IMR-90 (cell line): Measurements from ENCODE around the gene KLHL20. TPM values are rescaled to one million over a fixed set of nuclear protein-coding genes. Genes with fewer than 3 reads are reported as not detected.
"Not testable (repeated sequence)": the region's sequence is repeated elsewhere in the genome, so short reads cannot be mapped to it uniquely, and the experiment has no call there.

Experiments used
- ATAC-seq: fragments of 200-7000 bp; cut with Tn5 transposase; 2 replicates; pipeline ENCODE4 v1.9.1; 2020; ENCODE audit warnings: low read depth, mild to moderate bottlenecking, moderate library complexity
- BruUV-seq: library from RNA; stranded (reverse); fragments of 400-500 nt; replicated peaks from 2 replicates; lab custom pipeline; 2021; lab: Mats Ljungman, UMichigan
- CTCF ChIA-PET: fragments of 300-600 bp; formaldehyde crosslinking; extraction: SDS; loops from one replicate; lab custom pipeline; 2021; ENCODE audit warnings: antibody characterized with exemption; lab: Yijun Ruan, JAX
- POLR2A ChIA-PET: fragments of 300-600 bp; sonication (Branson Sonifier 250); formaldehyde crosslinking; loops from one replicate; lab custom pipeline; 2022; ENCODE audit warnings: antibody characterized with exemption; ENCODE audit not compliant: unreplicated experiment; lab: Charles Lee
- DNase-seq: peaks from one replicate; pipeline ENCODE4 v3.0.0; 2013
- H2AFZ ChIP-seq: replicated peaks from 2 replicates; pipeline ENCODE3; 2013; ENCODE audit warnings: low read length, mild to moderate bottlenecking; ENCODE audit not compliant: poor library complexity
- H2AK5ac ChIP-seq: 2 replicates; pipeline ENCODE4 v1.6.1; 2013; ENCODE audit warnings: low read depth, low read length, inconsistent platforms
- H2AK9ac ChIP-seq: replicated peaks from 2 replicates; pipeline ENCODE3; 2013; ENCODE audit warnings: mild to moderate bottlenecking, low read depth, low read length, moderate library complexity; ENCODE audit not compliant: poor library complexity
- H2BK120ac ChIP-seq: 2 replicates; pipeline ENCODE4 v1.6.1; 2013; ENCODE audit warnings: low read depth, low read length, inconsistent platforms
- H2BK15ac ChIP-seq: 3 replicates; pipeline ENCODE4 v1.6.1; 2013; ENCODE audit warnings: low read depth, low read length, inconsistent platforms
- H2BK20ac ChIP-seq: 2 replicates; pipeline ENCODE4 v1.6.1; 2013; ENCODE audit warnings: low read depth, mild to moderate bottlenecking, inconsistent platforms, low read length, moderate library complexity
- H2BK5ac ChIP-seq: 2 replicates; pipeline ENCODE4 v1.6.1; 2013; ENCODE audit warnings: mild to moderate bottlenecking, low read depth, low read length, inconsistent platforms; ENCODE audit not compliant: poor library complexity, severe bottlenecking
- H3K14ac ChIP-seq: replicated peaks from 2 replicates; pipeline ENCODE4 v1.6.1; 2013; ENCODE audit warnings: low read depth, low read length, inconsistent platforms
- H3K18ac ChIP-seq: 2 replicates; pipeline ENCODE4 v1.6.1; 2013; ENCODE audit warnings: low read depth, low read length, control low read depth
- H3K23ac ChIP-seq: 2 replicates; pipeline ENCODE4 v1.6.1; 2013; ENCODE audit warnings: low read depth, low read length, inconsistent platforms
- H3K27ac ChIP-seq: 2 replicates; pipeline ENCODE4 v1.5.1; 2013; ENCODE audit warnings: mild to moderate bottlenecking, control low read depth, low read length; ENCODE audit not compliant: insufficient read depth
- H3K27me3 ChIP-seq: 2 replicates; pipeline ENCODE4 v1.6.1; 2013; ENCODE audit warnings: low read length; ENCODE audit not compliant: control insufficient read depth, insufficient read depth
- H3K36me3 ChIP-seq: 2 replicates; pipeline ENCODE4 v1.6.1; 2013; ENCODE audit warnings: low read length, mixed read lengths; ENCODE audit not compliant: control insufficient read depth, insufficient read depth
- H3K4ac ChIP-seq: 2 replicates; pipeline ENCODE4 v1.6.1; 2013; ENCODE audit warnings: low read depth, low read length, inconsistent platforms
- H3K4me1 ChIP-seq: 2 replicates; pipeline ENCODE4 v1.6.1; 2013; ENCODE audit warnings: low read length, mixed read lengths; ENCODE audit not compliant: control insufficient read depth, insufficient read depth
- H3K4me2 ChIP-seq: 2 replicates; pipeline ENCODE4 v1.6.1; 2013; ENCODE audit warnings: low read depth, mild to moderate bottlenecking, control low read depth, low read length, moderate library complexity
- H3K4me3 ChIP-seq: 2 replicates; pipeline ENCODE4 v1.5.1; 2013; ENCODE audit warnings: low read depth, mild to moderate bottlenecking, control low read depth, low read length, moderate library complexity; ENCODE audit not compliant: insufficient read depth
- H3K56ac ChIP-seq: 2 replicates; pipeline ENCODE4 v1.6.1; 2013; ENCODE audit warnings: low read length, inconsistent platforms; ENCODE audit not compliant: insufficient read depth; ENCODE audit errors: extremely low read depth
- H3K79me1 ChIP-seq, 2 experiments: 2 replicates each; pipeline ENCODE4 v1.6.1; 2013; ENCODE audit warnings: low read length in 2 of 2, inconsistent platforms in 1 of 2, low read depth in 1 of 2
- H3K9ac ChIP-seq: 2 replicates; pipeline ENCODE4 v1.6.1; 2013; ENCODE audit warnings: low read depth, low read length, control low read depth
- H3K9me1 ChIP-seq: 2 replicates; pipeline ENCODE4 v1.6.1; 2013; ENCODE audit warnings: low read length, inconsistent platforms; ENCODE audit not compliant: insufficient read depth
- H3K9me3 ChIP-seq: 2 replicates; pipeline ENCODE4 v1.6.1; 2013; ENCODE audit warnings: low read length; ENCODE audit not compliant: control insufficient read depth, insufficient read depth
- H4K20me1 ChIP-seq: 2 replicates; pipeline ENCODE4 v1.6.1; 2013; ENCODE audit warnings: low read length, inconsistent platforms; ENCODE audit not compliant: insufficient read depth
- H4K5ac ChIP-seq: 2 replicates; pipeline ENCODE4 v1.6.1; 2013; ENCODE audit warnings: mild to moderate bottlenecking, low read depth, low read length, control low read depth
- H4K8ac ChIP-seq, 2 experiments: 2 replicates each; pipeline ENCODE4 v1.6.1; 2013; ENCODE audit warnings: low read depth in 2 of 2, low read length in 2 of 2, control low read depth in 1 of 2, inconsistent platforms in 1 of 2
- H4K91ac ChIP-seq: 2 replicates; pipeline ENCODE4 v1.6.1; 2013; ENCODE audit warnings: low read depth, low read length, inconsistent platforms; ENCODE audit not compliant: insufficient read depth
- MAFK ChIP-seq: IDR thresholded peaks from 2 replicates; pipeline ENCODE4 v1.6.1; 2012; ENCODE audit warnings: low read depth, low read length, improper control_type of control experiment
- WGBS, 2 experiments: methylation state at CpG; one replicate each; pipeline versions ENCODE4 v1.1.5 to v1.1.7; 2013; ENCODE audit warnings: missing lambda C conversion rate in 2 of 2; ENCODE audit not compliant: insufficient read length in 1 of 2; ENCODE audit errors: extremely low coverage in 2 of 2; 5-methylcytosine and 5-hydroxymethylcytosine counted together
- dilution Hi-C: fragments of 300-500 bp; cut with HindIII; formaldehyde crosslinking; loops from one replicate; pipeline ENCODE4 v1.14.3; 2018; ENCODE audit warnings: low sequenced_read_pairs; ENCODE audit not compliant: unreplicated experiment
- in situ Hi-C: fragments of 300-500 bp; cut with MboI; formaldehyde crosslinking; loops from 3 replicates; pipeline ENCODE4 v1.14.3; 2019; ENCODE audit warnings: low sequenced_read_pairs, inconsistent platforms, mixed read lengths
- intact Hi-C: fragments of 100-400 bp; cut with micrococcal nuclease; formaldehyde crosslinking; loops from 2 replicates; pipeline ENCODE4 v1.10.0; 2022
- polyA plus RNA-seq, 3 experiments: library from polyadenylated mRNA; depleted of rRNA; stranded (reverse); fragments of >200 nt; gene quantifications; 2 replicates each; pipeline ENCODE4 v1.2.3, GENCODE V29; 2012; ENCODE audit warnings: low replicate concordance in 1 of 3
- total RNA-seq: library from RNA; depleted of rRNA; stranded (reverse); fragments of >200 nt; gene quantifications from 2 replicates; pipeline ENCODE4 v1.2.3, GENCODE V29; 2012
- TF ChIP-seq, protein P1 (sequence below): fragments of 150-350 bp; IDR thresholded peaks from 2 replicates; pipeline ENCODE4 v1.6.1; 2016; ENCODE audit warnings: low read depth, mild to moderate bottlenecking, low read length, moderate library complexity, borderline replicate concordance

The KLHL20 gene
- total and polyA plus RNA-seq, 2 of the 4 experiments (the other 2 are of a cell fraction), result 13.5 to 23.3 TPM

- CTCF ChIA-PET, result no interaction called here
- no peak overlapping the region for H3K4ac ChIP-seq
- dilution Hi-C loops, result no loop called here
- H4K20me1 ChIP-seq, result no peaks in the 10 kb centered on the region
- no peak overlapping the region for H2AFZ ChIP-seq
- no peak overlapping the region; the same call in 1 of the 2 replicates for H3K27ac ChIP-seq
- no peak overlapping the region for H3K23ac ChIP-seq
- no peak overlapping the region for H2BK20ac ChIP-seq
- H2BK120ac ChIP-seq, result no peak overlapping the region
- intact Hi-C loops, result no loop called here
- no peak overlapping the region for H2AK5ac ChIP-seq
- H2BK5ac ChIP-seq, result no peak overlapping the region
- ATAC-seq (peak; percentile 62), DNase-seq (no peak)
- peak; percentile 17; the same call in 1 of the 2 replicates for TF ChIP-seq MAFK
- TF ChIP-seq, protein P1, sequence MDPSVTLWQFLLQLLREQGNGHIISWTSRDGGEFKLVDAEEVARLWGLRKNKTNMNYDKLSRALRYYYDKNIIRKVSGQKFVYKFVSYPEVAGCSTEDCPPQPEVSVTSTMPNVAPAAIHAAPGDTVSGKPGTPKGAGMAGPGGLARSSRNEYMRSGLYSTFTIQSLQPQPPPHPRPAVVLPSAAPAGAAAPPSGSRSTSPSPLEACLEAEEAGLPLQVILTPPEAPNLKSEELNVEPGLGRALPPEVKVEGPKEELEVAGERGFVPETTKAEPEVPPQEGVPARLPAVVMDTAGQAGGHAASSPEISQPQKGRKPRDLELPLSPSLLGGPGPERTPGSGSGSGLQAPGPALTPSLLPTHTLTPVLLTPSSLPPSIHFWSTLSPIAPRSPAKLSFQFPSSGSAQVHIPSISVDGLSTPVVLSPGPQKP, result no peak
- no peaks in the 10 kb centered on the region for H3K9me1 ChIP-seq
- no peak overlapping the region for H3K18ac ChIP-seq
- H3K4me1 ChIP-seq, result no peaks in the 10 kb centered on the region
- H3K36me3 ChIP-seq, result no peaks in the 10 kb centered on the region
- H3K56ac ChIP-seq, result no peak overlapping the region
- in situ Hi-C loops, result no loop called here
- POLR2A ChIA-PET, result interaction anchor here (0.6 kb wide), 1 partner anchor 14 kb away, joined by 3 read pairs; no protein-coding TSS in a partner anchor
- H3K9ac ChIP-seq, result no peak overlapping the region
- H3K14ac ChIP-seq, result no peak overlapping the region
- H3K27me3 ChIP-seq, result no peaks in the 10 kb centered on the region
- BruUV-seq, result no TSS peak
- no peak overlapping the region for H3K4me2 ChIP-seq
- H3K4me3 ChIP-seq, result no peak overlapping the region
- H4K5ac ChIP-seq, result no peak overlapping the region
- no peak overlapping the region for H2BK15ac ChIP-seq
- no peak overlapping the region for H2AK9ac ChIP-seq
- H3K79me1 ChIP-seq, result no peaks in the 10 kb centered on the region
- no peak overlapping the region for H4K8ac ChIP-seq
- H4K91ac ChIP-seq, result no peak overlapping the region
- H3K9me3 ChIP-seq, result no peaks in the 10 kb centered on the region
Observed at GRCh38 chr1:173682184-173682583, 32.6 kb upstream of the KLHL20 start.

DNA sequence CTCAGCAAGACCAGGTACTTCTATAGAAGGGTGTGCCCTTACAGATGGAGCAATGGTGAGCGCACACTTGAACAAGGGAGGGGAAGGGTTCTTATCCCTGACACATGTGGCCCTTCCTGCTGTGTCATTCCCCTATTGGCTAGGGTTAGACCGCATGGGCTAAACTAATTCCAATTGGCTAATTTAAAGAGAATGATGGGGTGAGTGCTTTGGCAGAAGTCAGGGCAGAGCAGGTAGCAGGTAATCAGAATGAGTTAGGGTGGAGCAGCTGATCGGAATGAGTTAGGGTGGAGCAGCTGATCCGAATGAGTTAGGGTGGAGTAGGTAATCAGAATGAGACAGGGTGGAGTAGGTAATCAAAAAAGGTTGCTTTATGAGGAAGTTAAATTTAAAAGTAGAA lies 30.9 kb upstream of the KLHL20 start:
- H3K23ac ChIP-seq, CTCF ChIA-PET, POLR2A ChIA-PET, H4K91ac ChIP-seq, H3K27me3 ChIP-seq, H3K9me1 ChIP-seq, H3K79me1 ChIP-seq, H3K14ac ChIP-seq, H3K36me3 ChIP-seq, H3K9ac ChIP-seq, H3K56ac ChIP-seq, H4K5ac ChIP-seq, H2AK9ac ChIP-seq, DNase-seq, H3K4me2 ChIP-seq, H2AFZ ChIP-seq, H4K20me1 ChIP-seq, H2BK20ac ChIP-seq, H3K4ac ChIP-seq, H2AK5ac ChIP-seq, H2BK15ac ChIP-seq, in situ Hi-C loops, H4K8ac ChIP-seq, intact Hi-C loops, H2BK120ac ChIP-seq, H3K4me3 ChIP-seq, H3K4me1 ChIP-seq, H3K9me3 ChIP-seq, H3K18ac ChIP-seq, ATAC-seq, BruUV-seq, H3K27ac ChIP-seq, dilution Hi-C loops, H2BK5ac ChIP-seq: not testable (repeated sequence)
- WGBS, 2 experiments, result 90% methylated on average over 2 of the region's 4 CpGs; no CpG with 5 or more reads in 1 of the 2 experiments
